Adipocyte (in vitro differentiated cells): Measurements from ENCODE around the gene ZNF654.
A peak's percentile ranks its signal among the peaks of the same experiment; 100 is the strongest.
"Not testable (repeated sequence)": the region's sequence is repeated elsewhere in the genome, so short reads cannot be mapped to it uniquely, and the experiment has no call there.

Source experiments
- DNase-seq: peaks from one replicate; pipeline ENCODE4 v3.0.0-alpha.2; 2015; ENCODE audit warnings: low read depth
- H3K27me3 ChIP-seq: replicated peaks from 2 replicates; pipeline ENCODE4 v1.7.0; 2013; ENCODE audit warnings: mild to moderate bottlenecking, low read length, moderate library complexity; ENCODE audit not compliant: control insufficient read depth, insufficient read depth
- H3K36me3 ChIP-seq: 2 replicates; pipeline ENCODE4 v1.7.0; 2013; ENCODE audit warnings: low read length, mild to moderate bottlenecking, moderate library complexity; ENCODE audit not compliant: control insufficient read depth, insufficient read depth, severe bottlenecking
- H3K4me1 ChIP-seq: 2 replicates; pipeline ENCODE4 v1.7.0; 2013; ENCODE audit warnings: mild to moderate bottlenecking, low read length, moderate library complexity; ENCODE audit not compliant: control insufficient read depth, insufficient read depth
- H3K4me3 ChIP-seq: 2 replicates; pipeline ENCODE4 v1.7.0; 2013; ENCODE audit warnings: mild to moderate bottlenecking, low read length, moderate library complexity
- H3K9ac ChIP-seq: 2 replicates; pipeline ENCODE4 v1.7.0; 2013; ENCODE audit warnings: mild to moderate bottlenecking, low read length, moderate library complexity
- H3K9me3 ChIP-seq: 2 replicates; pipeline ENCODE4 v1.7.0; 2013; ENCODE audit warnings: mild to moderate bottlenecking, low read length, moderate library complexity; ENCODE audit not compliant: control insufficient read depth

The ZNF654 gene

DNA sequence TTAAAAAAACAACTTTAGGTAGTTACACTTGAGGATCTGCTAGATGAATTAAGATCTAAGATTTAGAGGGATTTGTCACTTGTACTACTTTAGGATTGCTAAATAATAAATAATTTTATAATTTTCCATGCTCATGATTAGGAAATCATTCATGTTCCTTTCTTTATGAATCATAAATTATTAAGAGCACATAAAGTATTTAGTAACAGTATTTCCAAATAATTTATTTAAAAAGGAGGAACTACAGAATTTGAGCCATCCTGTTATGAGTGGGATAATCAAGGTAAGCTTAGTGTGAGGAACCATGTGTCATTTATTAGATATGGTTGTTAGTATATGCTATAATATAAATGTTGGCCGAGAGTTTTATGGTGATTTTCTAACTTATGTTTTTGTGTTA is 53.2 kb downstream of the ZNF654 start:
- Histone ChIP-seq H3K4me3 (no peak overlapping the region), H3K27me3 (no peaks in the 10 kb centered on the region), H3K4me1 (peaks cover 27% of the 10 kb centered on the region), H3K9ac (no peak overlapping the region), H3K36me3 (peaks cover 33% of the 10 kb centered on the region), H3K9me3 (no peaks in the 10 kb centered on the region)
- DNase-seq, result no peak

GRCh38 chr3:88113311-88114162 is 54.5 kb downstream of the ZNF654 start:
- peak overlapping the region; percentile 37 for H3K9ac ChIP-seq
- no peak overlapping the region for H3K4me3 ChIP-seq
- H3K36me3 ChIP-seq, result peaks cover 33% of the 10 kb centered on the region
- H3K4me1 ChIP-seq, result peaks cover 32% of the 10 kb centered on the region
- no peaks in the 10 kb centered on the region for H3K9me3 ChIP-seq
- peak; percentile 89 for DNase-seq
- no peaks in the 10 kb centered on the region for H3K27me3 ChIP-seq

- no peak for DNase-seq
- Histone ChIP-seq H3K9ac (no peak overlapping the region), H3K9me3 (no peaks in the 10 kb centered on the region), H3K27me3 (no peaks in the 10 kb centered on the region), H3K4me1 (peaks cover 30% of the 10 kb centered on the region), H3K36me3 (peaks cover 33% of the 10 kb centered on the region), H3K4me3 (no peak overlapping the region)
These were observed 56.0 kb downstream of the ZNF654 start for GRCh38 chr3:88114878-88115549.

DNA sequence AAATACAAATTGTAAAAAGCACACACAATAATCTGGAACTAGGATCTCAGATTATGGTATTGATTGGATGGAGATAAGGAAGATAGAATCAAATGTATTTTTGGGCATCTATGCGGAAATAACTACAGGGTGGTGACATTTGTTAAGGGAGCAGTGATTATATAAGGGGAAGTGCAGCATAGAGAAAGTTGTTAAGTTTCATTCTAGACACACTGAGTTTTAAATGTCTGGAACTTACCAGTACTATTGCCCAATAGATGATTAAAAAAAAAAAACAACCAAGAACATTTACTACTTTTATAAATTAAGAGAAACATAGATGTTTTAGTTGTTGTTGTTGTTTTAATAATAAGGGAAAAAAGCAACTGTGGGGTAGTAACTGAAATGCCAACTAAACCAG is 58.6 kb downstream of the ZNF654 start:
- Histone ChIP-seq H3K4me1 (peaks cover 13% of the 10 kb centered on the region), H3K36me3 (peaks cover 37% of the 10 kb centered on the region), H3K9me3 (no peaks in the 10 kb centered on the region), H3K9ac (no peak overlapping the region), H3K27me3 (no peaks in the 10 kb centered on the region), H3K4me3 (no peak overlapping the region)
- peak; percentile 48 for DNase-seq

DNA sequence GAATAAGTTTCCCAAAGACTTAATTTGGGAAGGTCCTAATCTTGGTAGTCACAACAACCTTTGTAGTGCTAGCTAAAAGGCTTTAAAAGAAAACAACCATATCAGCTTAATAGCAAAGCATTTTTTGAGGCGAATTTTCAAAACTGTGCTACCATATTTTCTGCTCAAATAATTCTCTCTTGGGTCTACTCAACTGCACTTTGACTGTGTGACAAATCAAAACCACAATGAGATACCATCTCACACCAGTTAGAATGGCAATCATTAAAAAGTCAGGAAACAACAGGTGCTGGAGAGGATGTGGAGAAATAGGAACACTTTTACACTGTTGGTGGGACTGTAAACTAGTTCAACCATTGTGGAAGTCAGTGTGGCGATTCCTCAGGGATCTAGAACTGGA is 59.5 kb downstream of the ZNF654 start:
- not testable (repeated sequence) for H3K4me3 ChIP-seq, H3K27me3 ChIP-seq, H3K9me3 ChIP-seq, H3K4me1 ChIP-seq, H3K9ac ChIP-seq, DNase-seq
- peaks cover 39% of the 10 kb centered on the region for H3K36me3 ChIP-seq

- Histone ChIP-seq H3K9me3 (no peaks in the 10 kb centered on the region), H3K4me3 (no peak overlapping the region), H3K4me1 (peaks cover 7% of the 10 kb centered on the region), H3K9ac (no peak overlapping the region), H3K36me3 (peaks cover 15% of the 10 kb centered on the region), H3K27me3 (no peaks in the 10 kb centered on the region)
- DNase-seq, result no peak
These were observed 64.5 kb downstream of the ZNF654 start for GRCh38 chr3:88123526-88123925.

GRCh38 chr3:88131695-88132094 is 72.6 kb downstream of the ZNF654 start:
- Histone ChIP-seq H3K4me1 (peaks cover 20% of the 10 kb centered on the region), H3K36me3 (peaks cover 68% of the 10 kb centered on the region), H3K9ac (no peak overlapping the region), H3K27me3 (no peaks in the 10 kb centered on the region), H3K9me3 (no peaks in the 10 kb centered on the region), H3K4me3 (no peak overlapping the region)
- no peak for DNase-seq

DNA sequence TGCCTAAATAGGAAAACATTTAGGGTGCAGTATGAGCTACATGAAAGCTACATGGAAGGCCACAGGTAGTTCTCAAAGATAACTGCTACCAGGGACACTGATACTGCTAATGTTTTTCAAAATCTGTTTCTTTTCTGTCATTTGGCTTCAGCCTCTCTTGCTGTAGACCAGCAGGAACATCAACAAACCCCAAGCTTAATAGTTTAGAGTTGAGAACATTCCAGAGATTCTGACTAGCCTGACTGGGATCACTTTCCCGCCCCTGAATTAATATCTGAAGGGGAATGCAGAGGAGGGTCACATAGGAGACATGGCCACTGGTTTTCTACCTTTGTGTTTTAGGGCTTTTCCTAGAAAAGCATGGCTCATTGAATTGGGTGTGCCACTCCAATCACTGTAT is 73.8 kb downstream of the ZNF654 start:
- H3K36me3 ChIP-seq, result peaks cover 72% of the 10 kb centered on the region
- H3K27me3 ChIP-seq, result no peaks in the 10 kb centered on the region
- peak; percentile 43 for DNase-seq

DNA sequence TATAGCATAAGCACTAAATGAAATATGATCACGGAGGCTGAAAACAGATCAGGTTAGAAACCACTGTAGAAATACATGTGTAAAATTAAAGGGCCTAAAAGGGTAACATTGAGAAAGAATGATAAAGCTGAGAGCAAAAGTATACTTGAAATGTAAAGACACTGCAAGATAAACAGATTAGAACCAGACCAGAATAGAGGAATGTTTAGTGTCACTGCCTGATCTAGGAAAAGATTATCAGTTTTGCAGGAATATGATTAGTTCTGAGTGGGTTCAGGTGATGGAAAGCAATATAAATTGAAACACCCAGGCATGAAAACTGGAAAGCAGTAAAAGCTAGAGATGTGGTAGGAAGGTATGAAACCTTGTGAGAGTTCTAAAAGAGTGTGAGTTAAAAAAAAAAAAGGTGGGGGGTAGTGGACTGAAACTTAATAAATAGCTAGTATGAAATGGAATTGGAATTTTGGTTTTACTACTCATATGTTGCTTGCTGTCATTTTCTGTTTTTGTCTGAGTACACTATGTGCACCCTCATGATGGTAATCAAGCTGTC is 74.7 kb downstream of the ZNF654 start:
- H3K4me3 ChIP-seq, result no peak overlapping the region
- no peaks in the 10 kb centered on the region for H3K27me3 ChIP-seq
- H3K9ac ChIP-seq, result no peak overlapping the region
- DNase-seq, result no peak
- H3K4me1 ChIP-seq, result peaks cover 30% of the 10 kb centered on the region
- peaks cover 75% of the 10 kb centered on the region for H3K36me3 ChIP-seq
- H3K9me3 ChIP-seq, result no peaks in the 10 kb centered on the region

More for the DNA sequence above, 73.8 kb downstream of the ZNF654 start:
- no peak overlapping the region for H3K9ac ChIP-seq
- H3K9me3 ChIP-seq, result no peaks in the 10 kb centered on the region
- H3K4me3 ChIP-seq, result no peak overlapping the region
- peaks cover 26% of the 10 kb centered on the region for H3K4me1 ChIP-seq

DNA sequence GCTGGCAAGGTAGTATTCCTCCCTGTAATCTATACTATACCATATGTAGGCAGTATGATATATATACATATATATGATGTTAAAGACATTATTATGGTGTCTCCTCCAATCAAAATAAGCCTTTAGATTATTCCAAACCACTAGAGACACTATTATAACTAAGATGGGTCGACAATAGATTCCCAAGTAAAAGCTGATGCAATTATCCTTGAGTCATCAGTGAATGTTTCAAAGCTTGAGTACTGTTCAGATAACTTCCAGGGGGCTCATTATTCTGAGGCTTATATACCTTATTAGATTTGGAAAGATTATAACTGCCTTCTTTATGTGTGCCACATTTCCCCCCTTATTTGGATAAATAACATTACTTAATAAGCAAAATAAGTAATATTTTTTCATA is 78.8 kb downstream of the ZNF654 start:
- peaks cover 37% of the 10 kb centered on the region for H3K4me1 ChIP-seq
- no peak overlapping the region for H3K9ac ChIP-seq
- no peak overlapping the region for H3K4me3 ChIP-seq
- H3K36me3 ChIP-seq, result peaks cover 67% of the 10 kb centered on the region
- H3K27me3 ChIP-seq, result no peaks in the 10 kb centered on the region
- no peaks in the 10 kb centered on the region for H3K9me3 ChIP-seq
- DNase-seq, result peak; percentile 48

- Histone ChIP-seq H3K36me3 (peaks cover 35% of the 10 kb centered on the region), H3K27me3 (no peaks in the 10 kb centered on the region), H3K9ac (peak overlapping the region; percentile 53), H3K4me3 (peak overlapping the region; percentile 57), H3K9me3 (no peaks in the 10 kb centered on the region), H3K4me1 (peaks cover 39% of the 10 kb centered on the region)
- DNase-seq, result peak; percentile 78
These were observed 82.5 kb downstream of the ZNF654 start for GRCh38 chr3:88141458-88142083.
